Neural crest cell (in vitro differentiated cells): Measurements from ENCODE around the gene BRIP1. TPM values are rescaled to one million over a fixed set of nuclear protein-coding genes. Genes with fewer than 3 reads are reported as not detected.
"Not testable (repeated sequence)": the region's sequence is repeated elsewhere in the genome, so short reads cannot be mapped to it uniquely, and the experiment has no call there.

Experiments
- DNase-seq: peaks from one replicate; pipeline ENCODE4 v3.0.0; 2021; ENCODE audit warnings: low read depth, mixed read lengths, low spot score
- H3K27ac Mint-ChIP-seq: one replicate; pipeline ENCODE4 v1.8.0; 2021; ENCODE audit warnings: mild to moderate bottlenecking, mixed read lengths; ENCODE audit not compliant: unreplicated experiment
- H3K27me3 Mint-ChIP-seq: 2 replicates; pipeline ENCODE4 v1.8.0; 2021; ENCODE audit warnings: low read depth, mild to moderate bottlenecking, mixed read lengths
- H3K36me3 Mint-ChIP-seq: 2 replicates; pipeline ENCODE4 v1.8.0; 2021; ENCODE audit warnings: low read depth, mild to moderate bottlenecking, mixed read lengths
- H3K4me1 Mint-ChIP-seq: 2 replicates; pipeline ENCODE4 v1.8.0; 2021; ENCODE audit warnings: mixed read lengths
- H3K4me3 Mint-ChIP-seq: one replicate; pipeline ENCODE4 v1.8.0; 2021; ENCODE audit warnings: mild to moderate bottlenecking, mixed read lengths
- H3K9me3 Mint-ChIP-seq: 2 replicates; pipeline ENCODE4 v1.8.0; 2021; ENCODE audit warnings: mixed read lengths
- CTCF ChIP-seq: fragments of 200-600 bp; sonication (generic); conservative IDR thresholded peaks from 2 replicates; pipeline ENCODE4 v1.5.0; 2021; ENCODE audit warnings: antibody characterized with exemption, mild to moderate bottlenecking
- total RNA-seq: library from RNA; stranded (reverse); gene quantifications from 2 replicates; pipeline ENCODE4 v1.2.1, GENCODE V29; 2021

BRIP1 gene
- total RNA-seq, 1 donor from 2014 or later = 31.4 TPM

DNA sequence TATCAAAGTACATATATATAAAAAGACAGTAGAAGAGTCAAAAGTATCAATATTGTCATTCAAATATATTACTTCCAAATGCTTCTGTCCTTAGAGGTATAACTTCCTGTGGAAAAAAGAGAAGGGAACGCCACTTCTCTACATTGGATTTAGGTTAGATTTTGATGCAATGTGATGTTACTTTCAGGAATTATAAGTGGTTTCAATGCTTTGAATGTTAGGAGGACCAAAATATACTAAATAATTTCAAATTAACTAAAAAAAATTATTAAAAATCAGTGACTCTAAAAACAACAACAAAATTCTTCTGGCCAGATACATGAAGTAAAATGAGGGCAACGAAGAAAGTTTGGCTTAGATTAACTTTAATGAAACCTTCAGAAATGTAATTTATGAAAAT, 88.0 kb downstream of the BRIP1 start:
- no peak overlapping the region for H3K4me3 Mint-ChIP-seq
- TF ChIP-seq CTCF = no peak
- no peak overlapping the region for H3K27ac Mint-ChIP-seq
- H3K36me3 Mint-ChIP-seq = peaks cover 31% of the 10 kb centered on the region
- DNase-seq = no peak
- H3K9me3 Mint-ChIP-seq = peaks cover 10% of the 10 kb centered on the region
- no peaks in the 10 kb centered on the region for H3K27me3 Mint-ChIP-seq
- no peaks in the 10 kb centered on the region for H3K4me1 Mint-ChIP-seq

- no peaks in the 10 kb centered on the region for H3K4me1 Mint-ChIP-seq
- no peak overlapping the region for H3K27ac Mint-ChIP-seq
- no peak overlapping the region for H3K4me3 Mint-ChIP-seq
- no peak for TF ChIP-seq CTCF
- H3K27me3 Mint-ChIP-seq = no peaks in the 10 kb centered on the region
- DNase-seq = no peak
- H3K36me3 Mint-ChIP-seq = peaks cover 35% of the 10 kb centered on the region
- H3K9me3 Mint-ChIP-seq = peaks cover 10% of the 10 kb centered on the region
These were observed 88.6 kb downstream of the BRIP1 start for GRCh38 chr17:61774724-61775123.

- Mint-ChIP-seq H3K9me3 (peaks cover 10% of the 10 kb centered on the region), H3K36me3 (peaks cover 40% of the 10 kb centered on the region)
- H3K4me3 Mint-ChIP-seq, H3K27ac Mint-ChIP-seq, DNase-seq, H3K4me1 Mint-ChIP-seq, H3K27me3 Mint-ChIP-seq: not testable (repeated sequence)
These were observed 89.2 kb downstream of the BRIP1 start for GRCh38 chr17:61774087-61774486.

DNA sequence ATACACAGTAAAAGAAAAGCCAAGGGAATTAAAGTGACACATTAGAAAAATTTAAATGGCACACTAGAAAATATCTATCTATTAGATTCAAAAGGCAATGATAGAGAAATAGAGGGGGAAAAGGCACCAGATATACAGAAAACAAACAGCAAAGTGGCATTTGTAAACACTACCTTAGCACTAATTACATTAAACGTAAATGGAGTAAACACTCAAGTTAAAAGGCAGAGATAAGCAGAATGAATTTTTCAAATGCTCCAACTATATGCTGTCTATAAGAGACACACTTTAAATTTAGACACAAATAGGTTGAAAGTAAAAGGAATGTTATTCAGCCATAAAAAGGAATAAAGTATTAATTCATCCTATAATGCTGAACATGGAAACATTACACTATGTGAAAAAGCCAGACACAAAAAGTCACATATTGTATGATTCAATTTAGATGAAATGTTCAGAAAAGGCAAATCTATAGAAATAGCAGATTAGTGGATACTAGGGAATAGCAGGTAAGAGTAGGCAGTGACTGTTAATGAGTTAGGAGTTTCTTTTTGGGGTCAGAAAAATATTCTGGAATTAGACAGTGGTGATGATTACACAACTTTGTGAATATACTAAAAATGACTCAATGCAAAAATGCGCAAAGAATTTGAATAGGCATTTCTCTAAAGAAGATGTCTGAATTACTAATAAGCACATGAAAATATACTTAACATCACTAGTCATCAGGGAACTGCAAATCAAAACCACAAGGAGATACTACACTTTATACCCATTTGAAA, 92.4 kb downstream of the BRIP1 start:
- H3K27ac Mint-ChIP-seq = no peak overlapping the region
- peaks cover 10% of the 10 kb centered on the region for H3K9me3 Mint-ChIP-seq
- H3K4me3 Mint-ChIP-seq = no peak overlapping the region
- DNase-seq = no peak
- H3K4me1 Mint-ChIP-seq = no peaks in the 10 kb centered on the region
- TF ChIP-seq CTCF = no peak
- no peaks in the 10 kb centered on the region for H3K27me3 Mint-ChIP-seq
- H3K36me3 Mint-ChIP-seq = peaks cover 53% of the 10 kb centered on the region

DNA sequence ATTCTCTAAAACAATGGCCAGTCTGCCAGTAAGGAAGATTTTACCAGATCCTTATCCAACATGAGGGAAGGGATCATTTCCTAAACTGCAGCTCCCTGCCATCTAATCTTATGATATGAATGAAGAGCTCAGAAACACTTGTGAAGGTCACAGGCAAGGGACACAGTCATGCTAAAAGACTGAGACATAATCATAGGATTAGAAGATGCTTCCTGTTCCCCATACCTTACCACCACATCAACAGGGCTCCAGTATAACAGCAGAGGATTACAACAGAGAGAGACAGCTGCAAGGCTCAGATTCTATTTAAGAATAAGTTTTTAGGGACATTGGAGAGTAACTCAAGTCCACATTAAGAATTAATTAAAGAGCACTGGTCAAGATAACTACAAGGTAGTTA, 93.3 kb downstream of the BRIP1 start:
- DNase-seq = no peak
- H3K36me3 Mint-ChIP-seq = peaks cover 53% of the 10 kb centered on the region
- no peaks in the 10 kb centered on the region for H3K4me1 Mint-ChIP-seq
- peaks cover 10% of the 10 kb centered on the region for H3K9me3 Mint-ChIP-seq
- H3K4me3 Mint-ChIP-seq = no peak overlapping the region
- H3K27me3 Mint-ChIP-seq = no peaks in the 10 kb centered on the region
- TF ChIP-seq CTCF = no peak
- H3K27ac Mint-ChIP-seq = no peak overlapping the region

- Mint-ChIP-seq H3K9me3 (peaks cover 11% of the 10 kb centered on the region), H3K4me3 (no peak overlapping the region), H3K4me1 (no peaks in the 10 kb centered on the region), H3K36me3 (peaks cover 48% of the 10 kb centered on the region), H3K27me3 (no peaks in the 10 kb centered on the region), H3K27ac (no peak overlapping the region)
- DNase-seq = no peak
- no peak for TF ChIP-seq CTCF
These were observed 94.9 kb downstream of the BRIP1 start for GRCh38 chr17:61768405-61768804.
